HepG2 (cell line): Measurements from ENCODE around the gene GCM1. TPM values are rescaled to one million over a fixed set of nuclear protein-coding genes. Genes with fewer than 3 reads are reported as not detected.

Experiments used
- AGO2 ChIP-seq: fragments of 200-400 bp; formaldehyde crosslinking; optimal IDR thresholded peaks from 2 replicates; pipeline ENCODE3; 2017; ENCODE audit warnings: mild to moderate bottlenecking, low read depth, low read length, moderate library complexity
- AKAP8 ChIP-seq: sonication (generic); formaldehyde crosslinking; IDR thresholded peaks from 2 replicates; pipeline ENCODE4 v1.5.1; 2020; ENCODE audit warnings: mild to moderate bottlenecking, missing genetic modification reagents
- FLYWCH1 ChIP-seq: sonication (generic); formaldehyde crosslinking; IDR thresholded peaks from 2 replicates; pipeline ENCODE4 v1.8.1; 2023; ENCODE audit warnings: mild to moderate bottlenecking, missing genetic modification reagents
- HNF4A ChIP-seq: sonication (generic); formaldehyde crosslinking; IDR thresholded peaks from 2 replicates; pipeline ENCODE4 v1.4.0; 2020; ENCODE audit warnings: missing genetic modification reagents
- HNRNPK ChIP-seq: fragments of 200-400 bp; formaldehyde crosslinking; IDR thresholded peaks from 2 replicates; pipeline ENCODE4 v1.6.1; 2018; ENCODE audit warnings: low read length, low read depth, moderate library complexity, mild to moderate bottlenecking; ENCODE audit not compliant: poor library complexity, severe bottlenecking
- HOMEZ ChIP-seq: IDR thresholded peaks from 2 replicates; pipeline ENCODE4 v1.6.1; 2016; ENCODE audit warnings: low read depth
- MAFK ChIP-seq, 2 experiments: IDR thresholded peaks in 1 of 2; conservative IDR thresholded peaks in 1 of 2; 2 replicates each; pipeline ENCODE4 v1.6.1; 2011; ENCODE audit warnings: improper control_type of control experiment in 2 of 2, low read length in 2 of 2
- NFATC3 ChIP-seq: sonication (generic); formaldehyde crosslinking; IDR thresholded peaks from 2 replicates; pipeline ENCODE4 v1.5.1; 2020; ENCODE audit warnings: mild to moderate bottlenecking, missing genetic modification reagents
- RBAK ChIP-seq: sonication (generic); formaldehyde crosslinking; IDR thresholded peaks from 2 replicates; pipeline ENCODE4 v1.5.1; 2020; ENCODE audit warnings: mild to moderate bottlenecking, missing genetic modification reagents
- RBFOX2 ChIP-seq: fragments of 200-400 bp; formaldehyde crosslinking; IDR thresholded peaks from 2 replicates; pipeline ENCODE4 v1.6.1; 2017; ENCODE audit warnings: low read depth, mild to moderate bottlenecking, low read length
- RERE ChIP-seq: IDR thresholded peaks from 2 replicates; pipeline ENCODE4 v1.6.1; 2016; ENCODE audit warnings: low read depth, missing genetic modification reagents, missing compliant biosample characterization
- SKIL ChIP-seq: sonication (generic); formaldehyde crosslinking; IDR thresholded peaks from 2 replicates; pipeline ENCODE4 v1.8.0; 2022; ENCODE audit warnings: missing genetic modification reagents, mild to moderate bottlenecking, moderate library complexity, borderline replicate concordance
- SRSF1 ChIP-seq: fragments of 200-400 bp; formaldehyde crosslinking; optimal IDR thresholded peaks from 2 replicates; pipeline ENCODE3; 2017; ENCODE audit warnings: mild to moderate bottlenecking, low read depth, low read length, moderate library complexity
- TBX3 ChIP-seq: fragments of 450-650 bp; IDR thresholded peaks from 2 replicates; pipeline ENCODE4 v1.6.1; 2017; ENCODE audit warnings: antibody characterized with exemption, mild to moderate bottlenecking, inconsistent platforms, borderline replicate concordance
- TCF7 ChIP-seq: sonication (generic); IDR thresholded peaks from 2 replicates; pipeline ENCODE4 v1.6.1; 2016; ENCODE audit warnings: antibody characterized with exemption, low read depth
- ZBTB10 ChIP-seq: sonication (generic); formaldehyde crosslinking; IDR thresholded peaks from 2 replicates; pipeline ENCODE4 v1.4.0; 2020; ENCODE audit warnings: missing genetic modification reagents, borderline replicate concordance
- ZNF484 ChIP-seq: sonication (generic); formaldehyde crosslinking; IDR thresholded peaks from 2 replicates; pipeline ENCODE4 v1.5.1; 2020; ENCODE audit warnings: mild to moderate bottlenecking, low read depth, missing genetic modification reagents, borderline replicate concordance
- polyA plus RNA-seq, 8 experiments: library from polyadenylated mRNA; depleted of rRNA in 3 of 8; stranded (reverse) in 7 of 8; unstranded in 1 of 8; fragments of >200 nt; fragmentation: Illumina TruSeq in 4 of 8; extraction: Trizol in 4 of 8; gene quantifications; 2 replicates each; pipeline versions ENCODE4 v1.2.1 to v1.2.3, GENCODE V29; 2011 to 2016; ENCODE audit warnings: low read depth in 4 of 8, missing spikeins in 1 of 8, mixed read lengths in 1 of 8; ENCODE audit not compliant: insufficient read depth in 1 of 8
- total RNA-seq, 5 experiments: library from RNA; depleted of rRNA; stranded (reverse); fragments of >200 nt; fragmentation: Illumina TruSeq; extraction: Trizol; gene quantifications; 2 replicates each; pipeline ENCODE4 v1.2.3, GENCODE V29; 2016; ENCODE audit warnings: low read depth in 1 of 5

The GCM1 gene
- total and polyA plus RNA-seq, 2 of the 13 experiments (the other 11 are each of a cell fraction or from before 2014, with no cell fraction given): 0.04 to 0.13 TPM

GRCh38 chr6:53171605-53172467 lies 23.2 kb upstream of the GCM1 start (continued):
- no peak for TF ChIP-seq ZNF484 (CRISPR knock-in tag)
- TF ChIP-seq HNRNPK: no peak
- TF ChIP-seq RBFOX2: no peak
- no peak for TF ChIP-seq TBX3
- TF ChIP-seq RBAK (CRISPR knock-in tag): no peak
- no peak for TF ChIP-seq SRSF1
- no peak for TF ChIP-seq HNF4A (CRISPR knock-in tag)
- TF ChIP-seq AGO2: no peak
- TF ChIP-seq TCF7: no peak
- TF ChIP-seq MAFK (conservative IDR thresholded peaks at IDR 0.05 in 1 of 2, IDR thresholded peaks at IDR 0.05 in 1 of 2; ENCODE audit: low read length in 2 of 2): no peak; a peak in 1 of 4 replicates
- no peak for TF ChIP-seq RERE
- no peak for TF ChIP-seq AKAP8
- TF ChIP-seq HOMEZ (CRISPR knock-in tag): peak; percentile 62; the same call in 1 of the 2 replicates
- no peak for TF ChIP-seq NFATC3 (CRISPR knock-in tag)
- TF ChIP-seq FLYWCH1: no peak
- TF ChIP-seq ZBTB10: no peak
- no peak for TF ChIP-seq SKIL (CRISPR knock-in tag)
